Measurements from ENCODE around the gene RASA2.
"Not testable (repeated sequence)": the region's sequence is repeated elsewhere in the genome, so short reads cannot be mapped to it uniquely, and the experiment has no call there.

RASA2 gene

GRCh38 chr3:141594357-141594756, 107.5 kb downstream of the RASA2 start:
- DNase-seq = no peak

DNA sequence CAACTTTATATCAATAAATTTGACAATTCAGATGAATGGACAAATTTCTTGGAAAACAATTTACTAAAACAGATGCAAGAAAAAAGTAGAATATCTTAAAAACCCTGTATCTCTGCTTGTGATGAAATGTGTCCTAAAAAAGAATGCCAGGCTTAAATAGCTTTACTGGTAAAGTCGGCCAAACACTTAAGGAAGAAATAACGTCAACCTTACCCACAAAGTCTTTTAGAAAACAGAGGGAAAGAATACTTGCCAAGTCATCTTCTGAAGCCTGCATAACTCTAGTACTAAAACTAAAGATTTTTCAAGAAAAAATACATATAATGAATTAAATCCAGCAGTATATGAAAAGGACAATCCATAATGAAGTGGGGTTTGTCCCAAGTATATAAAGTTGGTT, 111.1 kb downstream of the RASA2 start:
- no peak for DNase-seq

DNA sequence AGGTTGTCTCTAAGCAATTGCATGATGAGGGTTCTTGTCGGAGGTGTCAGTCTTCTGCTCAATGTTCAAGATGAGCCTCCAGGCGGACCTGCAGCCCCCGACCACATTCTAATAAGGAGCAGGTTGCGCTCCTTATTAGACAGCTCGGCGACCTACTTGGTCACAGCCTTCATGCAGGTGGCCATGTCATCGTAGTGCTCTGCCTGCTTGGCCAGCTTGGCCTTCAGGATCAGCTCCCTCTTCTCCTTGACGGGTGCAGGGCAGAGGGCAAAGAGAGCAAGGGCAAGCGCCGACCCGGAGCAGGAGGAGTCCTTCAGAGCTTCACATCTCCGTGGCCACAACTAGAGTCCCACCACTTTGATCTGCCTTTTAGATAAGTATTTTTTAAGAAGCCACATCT, 113.5 kb downstream of the RASA2 start:
- no peak for DNase-seq

GRCh38 chr3:141602706-141603105, 115.9 kb downstream of the RASA2 start:
- DNase-seq = no peak

DNA sequence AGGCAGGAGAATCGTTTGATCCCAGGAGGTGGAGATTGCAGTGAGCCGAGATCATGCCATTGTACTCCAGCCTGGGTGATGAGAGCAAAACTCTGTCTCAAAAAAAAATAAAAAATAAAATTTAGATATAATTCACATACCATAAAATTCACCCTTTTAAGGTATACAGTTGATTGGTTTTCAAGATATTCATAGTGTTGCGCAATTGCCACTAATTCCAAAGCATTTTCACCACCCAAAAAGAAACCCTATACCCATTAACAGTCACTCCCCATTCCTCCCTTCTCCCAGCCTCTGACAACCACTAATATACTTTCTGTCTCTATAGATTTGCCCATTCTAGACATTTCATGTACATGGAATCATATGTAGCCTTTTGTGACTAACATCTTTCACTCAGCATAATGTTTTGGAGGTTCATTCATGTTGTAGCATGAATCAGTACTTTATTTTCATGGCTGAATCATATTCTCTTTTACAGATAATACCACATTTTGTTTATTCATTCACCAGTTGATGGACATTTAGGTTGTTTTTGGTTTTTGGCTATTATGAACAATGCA, 116.7 kb downstream of the RASA2 start:
- no peak for DNase-seq

DNA sequence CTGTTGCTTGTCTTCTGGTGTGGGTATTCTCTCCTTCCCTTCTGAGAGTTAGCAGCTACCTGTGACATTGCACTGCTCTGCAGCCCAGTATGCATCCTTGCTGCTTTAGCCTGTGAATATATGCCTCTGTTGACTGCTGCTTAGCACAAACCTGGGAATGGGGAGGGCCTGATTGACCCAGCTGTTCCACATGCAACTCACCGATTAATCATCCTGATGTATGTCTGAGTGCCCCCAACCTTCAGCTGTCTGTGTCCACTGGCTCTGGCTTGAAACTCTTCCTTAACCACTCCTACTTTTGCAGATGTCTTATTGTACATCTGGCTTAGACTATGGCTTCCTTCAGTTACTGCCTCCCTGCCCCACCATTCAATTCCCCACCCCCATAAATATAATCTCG, 119.1 kb downstream of the RASA2 start:
- no peak for DNase-seq

GRCh38 chr3:141608438-141608837, 121.6 kb downstream of the RASA2 start:
- DNase-seq = no peak

GRCh38 chr3:141610939-141611338, 124.1 kb downstream of the RASA2 start:
- DNase-seq = no peak

DNA sequence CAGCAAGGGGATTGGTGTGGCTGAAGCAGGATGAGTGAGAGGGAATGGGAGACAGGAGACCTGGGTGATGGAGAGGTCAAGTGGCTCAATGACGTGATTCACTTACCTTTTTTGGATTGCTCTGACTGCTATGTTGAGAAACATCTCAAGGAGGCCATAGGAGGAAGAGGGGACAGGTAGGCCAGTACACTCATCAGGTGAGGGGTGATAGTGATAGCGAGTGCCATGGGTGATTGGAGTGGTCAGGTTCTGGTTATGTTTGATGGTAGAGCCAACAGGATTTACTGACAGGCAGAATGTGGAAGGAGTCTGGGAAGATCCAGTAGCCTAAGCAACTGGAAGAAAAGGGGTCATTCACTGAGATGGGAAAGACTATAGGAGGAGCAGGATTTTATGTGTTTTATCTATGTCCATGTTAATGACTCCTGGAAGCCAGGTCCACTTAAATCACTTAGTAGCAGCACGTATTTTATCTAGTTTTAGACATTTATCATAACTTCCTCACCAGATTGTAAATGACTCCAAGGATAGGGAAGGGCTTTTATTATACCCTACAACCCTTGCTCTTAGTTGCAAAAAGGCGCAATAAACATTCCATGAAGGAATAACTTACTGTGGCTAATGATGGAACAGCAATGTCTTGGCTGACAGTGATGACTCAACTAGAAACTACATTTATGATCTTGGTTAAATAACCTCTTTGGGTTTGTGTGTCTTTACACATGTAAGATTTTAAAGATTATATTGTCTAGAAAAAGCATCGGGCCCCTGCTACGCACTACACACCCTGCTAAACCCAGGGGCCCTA, 131.5 kb downstream of the RASA2 start:
- DNase-seq = no peak

GRCh38 chr3:141618938-141619337, 132.1 kb downstream of the RASA2 start:
- no peak for DNase-seq

DNA sequence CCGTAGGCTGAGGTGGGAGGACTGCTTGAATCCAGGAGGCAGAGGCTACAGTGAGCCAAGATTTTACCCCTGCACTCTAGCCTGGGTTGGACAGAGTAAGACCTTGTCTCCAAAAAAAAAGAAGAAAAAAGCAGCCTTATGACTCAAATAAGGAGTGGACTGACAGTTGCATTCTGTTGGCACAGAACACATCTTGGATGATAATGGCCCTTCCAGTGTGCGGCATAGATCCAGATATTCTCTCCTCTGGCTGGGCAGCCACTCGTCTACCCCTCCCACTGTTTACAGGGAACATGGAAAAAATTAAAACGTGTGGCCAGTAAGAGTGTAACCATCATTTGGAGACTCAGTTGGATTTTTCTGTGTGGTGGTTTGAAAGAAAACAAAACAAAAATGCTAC, 132.6 kb downstream of the RASA2 start:
- DNase-seq = no peak

- no peak for DNase-seq
Measured at GRCh38 chr3:141623691-141624090, 136.9 kb downstream of the RASA2 start.

- DNase-seq = no peak
Measured at GRCh38 chr3:141625506-141625905, 138.7 kb downstream of the RASA2 start.

GRCh38 chr3:141628334-141628733, 141.5 kb downstream of the RASA2 start:
- DNase-seq = not testable (repeated sequence)

GRCh38 chr3:141628868-141629441, 142.1 kb downstream of the RASA2 start:
- not testable (repeated sequence) for DNase-seq

DNA sequence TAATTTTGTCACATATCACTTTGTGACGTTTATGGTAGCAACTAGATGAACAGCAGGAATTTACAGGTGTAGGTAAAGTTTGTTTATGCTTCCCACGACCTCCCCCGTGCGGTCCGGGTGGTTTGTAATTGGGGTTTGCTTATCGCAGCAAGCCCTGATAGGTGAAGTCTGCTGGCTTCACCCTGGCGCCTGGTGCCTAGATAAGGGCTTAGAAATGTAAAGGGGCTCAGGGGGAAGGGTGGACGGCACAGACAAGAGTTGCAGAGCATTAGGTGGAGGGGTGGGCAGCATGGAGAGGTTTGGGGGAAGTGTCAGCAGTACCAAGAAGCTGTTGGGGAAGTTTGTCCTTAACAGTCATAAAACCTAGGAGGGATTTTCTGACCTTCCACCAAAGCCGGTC, 143.1 kb downstream of the RASA2 start:
- no peak for DNase-seq

- DNase-seq = no peak
Measured at GRCh38 chr3:141632779-141633374, 146.1 kb downstream of the RASA2 start.

DNA sequence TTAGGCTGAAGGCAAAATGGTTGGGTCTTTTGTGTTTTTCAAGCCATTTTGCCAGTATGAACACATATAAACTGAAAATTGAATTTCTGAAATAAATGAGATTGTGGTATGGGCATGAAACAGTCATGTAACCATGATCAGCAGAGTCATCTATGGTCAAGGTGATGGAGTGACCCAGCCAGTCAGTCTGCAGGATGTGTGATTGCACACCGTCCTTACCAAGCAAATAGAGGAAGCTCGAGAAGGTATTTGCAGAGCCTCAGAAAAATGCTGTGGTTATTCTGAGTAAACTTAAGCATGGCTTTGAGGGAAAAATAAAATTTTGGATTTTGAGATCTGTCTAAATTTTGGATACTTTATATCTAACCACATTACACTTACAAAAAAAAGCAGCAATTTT, 155.4 kb downstream of the RASA2 start:
- no peak for DNase-seq

DNA sequence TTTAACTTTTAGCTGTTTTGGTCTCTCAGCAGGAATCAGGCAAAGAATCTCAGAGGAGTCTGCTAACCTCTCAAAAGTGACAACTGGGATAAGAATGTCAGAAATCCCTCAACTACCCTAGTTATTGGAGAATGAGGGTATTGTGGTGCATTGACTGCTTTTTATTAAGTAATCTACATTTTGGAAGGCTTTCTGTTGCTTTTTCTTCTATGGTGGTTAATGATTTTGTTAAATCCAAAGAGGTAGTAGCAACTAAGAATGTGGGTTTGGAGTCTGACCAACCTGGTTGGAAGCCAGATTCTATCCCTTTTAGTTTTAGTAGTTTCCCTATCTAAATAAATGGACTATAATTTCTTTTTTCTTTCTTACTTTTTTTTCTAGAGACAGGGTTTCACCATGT, 156.6 kb downstream of the RASA2 start:
- no peak for DNase-seq

DNA sequence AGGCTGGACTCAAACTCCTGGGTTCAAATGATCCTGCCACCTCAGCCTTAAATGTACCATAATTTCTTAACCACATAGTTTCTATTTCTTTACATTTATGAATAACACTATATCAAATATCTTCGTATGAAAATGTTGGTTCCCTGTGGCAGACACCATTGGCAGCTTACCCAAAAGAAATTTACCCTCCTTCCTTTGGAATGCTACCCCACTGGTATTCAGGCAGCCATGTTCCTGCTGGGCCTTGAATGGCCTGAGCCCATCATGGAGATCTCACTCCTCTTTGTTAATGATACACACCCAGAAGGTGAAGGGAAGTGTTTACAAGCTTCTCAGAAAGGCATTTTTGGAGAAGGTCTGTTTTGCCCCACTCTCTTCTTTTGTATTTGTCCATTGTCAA, 157.0 kb downstream of the RASA2 start:
- DNase-seq = no peak

DNA sequence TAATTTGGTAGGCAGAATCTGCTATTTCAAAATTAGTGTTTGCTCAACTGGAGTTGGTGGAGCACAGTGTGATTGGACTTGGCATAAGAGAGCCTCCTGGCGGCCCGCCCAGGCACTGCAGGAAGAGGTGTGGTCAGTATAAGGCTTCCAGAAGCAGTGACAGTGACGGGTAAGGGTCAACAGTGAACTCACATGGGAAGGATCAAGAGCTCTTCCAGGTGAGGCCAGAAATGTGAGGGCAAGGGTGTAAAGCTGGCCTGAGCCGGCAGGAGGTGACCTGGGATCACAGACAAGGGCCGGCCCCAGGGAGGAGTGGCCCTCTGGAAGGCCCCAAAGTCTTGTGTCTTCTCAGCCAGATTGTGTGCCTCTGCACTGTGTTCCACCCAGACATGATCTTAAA, 158.1 kb downstream of the RASA2 start:
- no peak for DNase-seq

DNA sequence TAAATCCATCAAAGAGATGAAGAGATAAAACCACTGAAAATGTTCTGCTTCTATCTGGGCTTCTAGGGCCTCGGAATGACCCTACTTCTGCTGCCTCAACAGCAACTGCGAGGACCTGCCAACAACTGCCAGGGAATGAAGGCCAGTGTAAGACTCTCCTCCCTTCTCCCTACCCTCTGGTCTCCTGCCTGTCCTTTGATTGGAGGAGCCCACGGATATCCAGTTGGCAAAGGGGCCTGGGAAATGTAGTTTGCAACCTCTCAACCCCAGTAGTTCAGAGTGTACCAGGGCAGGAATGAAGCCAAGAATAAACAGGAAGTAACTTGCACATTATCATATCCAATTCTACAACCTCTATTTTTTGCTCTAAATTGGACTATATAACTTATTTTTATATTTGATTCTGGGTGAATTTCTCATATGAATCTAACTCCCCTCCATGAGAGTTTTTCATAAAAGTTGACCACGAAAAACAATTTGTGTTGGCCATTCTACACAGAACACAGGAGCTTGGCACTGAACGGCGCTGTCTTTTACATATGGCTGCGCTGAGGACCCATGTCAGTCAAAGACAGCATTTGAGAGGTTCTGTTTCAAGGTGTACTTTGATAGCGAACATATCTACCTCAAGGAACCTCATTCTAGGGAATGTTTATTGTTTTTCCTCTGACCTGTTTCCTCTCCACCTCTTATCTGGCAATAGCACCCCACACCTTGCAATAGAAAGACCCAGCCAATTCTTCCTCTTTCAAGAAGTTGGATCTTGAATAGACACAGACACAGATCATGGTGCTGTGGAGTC, 160.1 kb downstream of the RASA2 start:
- no peak for DNase-seq

GRCh38 chr3:141647562-141647915, 160.7 kb downstream of the RASA2 start:
- DNase-seq = no peak

Data from NCI-H1417 treated with DMSO at 0.1 percent for 48 hours (cell line).